Measurements from ENCODE around the gene CD2AP. TPM values are rescaled to one million over a fixed set of nuclear protein-coding genes. Genes with fewer than 3 reads are reported as not detected.
A peak's percentile ranks its signal among the peaks of the same experiment; 100 is the strongest.
"Not testable (repeated sequence)": the region's sequence is repeated elsewhere in the genome, so short reads cannot be mapped to it uniquely, and the experiment has no call there.

CD2AP gene
- polyA plus RNA-seq, 3 donors = 63.2 to 86.6 (median 68.6) TPM

DNA sequence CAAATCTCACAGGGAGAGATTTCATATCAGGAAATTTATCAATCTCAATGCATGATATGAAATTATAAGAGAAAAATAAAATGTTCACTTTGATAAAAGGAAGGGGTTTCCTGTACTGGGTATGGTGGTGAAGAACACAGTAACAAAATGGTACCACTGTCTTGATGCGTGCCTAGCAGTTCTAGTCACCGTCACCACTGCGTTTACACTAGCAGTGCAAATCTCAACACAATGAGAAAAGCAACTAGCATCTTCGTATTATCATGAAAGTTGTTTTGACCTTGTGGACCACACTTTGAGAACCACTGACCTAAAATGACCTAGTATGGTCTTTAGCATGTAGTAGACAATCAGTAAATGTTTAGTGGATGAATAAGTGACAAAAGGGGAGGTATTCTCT is 152.4 kb downstream of the CD2AP start:
- DNase-seq = no peak

DNA sequence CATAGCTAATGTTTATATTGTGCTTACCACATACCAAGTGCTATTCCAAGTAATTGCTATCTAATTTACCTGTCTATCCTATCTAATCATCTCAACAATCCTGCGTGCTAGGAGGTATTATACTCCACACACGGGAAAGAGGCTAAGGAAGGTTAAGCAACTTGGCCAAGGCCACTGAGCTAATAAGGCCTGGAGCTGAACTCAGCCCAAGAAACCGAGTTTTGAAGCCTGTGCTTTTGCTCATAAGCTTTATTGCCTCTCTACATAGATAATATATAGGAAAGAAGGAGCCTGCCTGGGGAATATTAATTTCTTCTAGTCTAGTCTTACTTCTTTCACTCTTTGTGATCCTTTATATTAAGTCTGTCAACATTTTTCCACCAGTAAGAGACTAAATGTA is 153.0 kb downstream of the CD2AP start:
- no peak for DNase-seq

DNA sequence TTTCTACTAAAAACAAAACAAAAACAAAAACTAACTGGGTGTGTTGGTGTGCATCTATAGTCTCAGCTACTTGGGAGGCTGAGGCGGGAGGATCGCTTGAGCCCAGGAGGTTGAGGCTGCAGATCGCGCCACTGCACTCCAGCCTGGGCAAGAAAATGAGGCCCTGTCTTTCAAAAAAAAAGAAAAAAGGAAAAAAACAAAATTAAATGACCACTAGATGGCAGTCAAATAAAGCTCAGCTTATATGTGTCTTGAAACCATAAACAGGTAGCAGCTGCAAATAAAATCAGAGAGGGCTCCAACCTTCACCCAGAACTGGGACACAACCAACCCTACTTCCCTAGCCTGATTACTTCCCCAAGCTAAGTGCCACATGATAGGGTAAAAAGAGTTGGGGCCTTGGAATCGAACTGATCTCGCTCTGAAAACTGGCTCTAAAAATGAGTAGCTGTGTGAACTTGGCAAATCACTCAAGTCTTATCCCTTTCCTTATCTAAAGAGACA is 153.7 kb downstream of the CD2AP start:
- DNase-seq = peak; percentile 43

DNA sequence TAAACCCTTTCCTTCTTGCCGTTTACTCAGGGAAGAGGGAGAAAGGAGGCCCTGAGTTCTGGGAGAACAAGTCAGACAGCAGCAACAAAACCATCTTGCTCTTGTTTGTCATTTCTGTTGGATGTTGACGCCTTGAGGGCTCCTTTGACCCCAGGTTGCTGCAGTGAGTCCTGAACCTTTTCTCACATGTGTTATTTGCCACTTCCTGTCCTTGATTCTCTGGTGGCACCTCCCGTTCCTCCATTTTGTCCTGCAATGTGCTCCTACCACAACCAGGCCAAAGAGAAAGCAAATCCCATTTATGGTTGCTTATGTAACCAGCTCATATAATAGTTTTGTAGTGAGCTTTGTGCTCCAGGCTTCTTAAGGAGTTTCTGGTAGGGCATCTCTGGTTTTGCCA is 154.2 kb downstream of the CD2AP start:
- no peak for DNase-seq

DNA sequence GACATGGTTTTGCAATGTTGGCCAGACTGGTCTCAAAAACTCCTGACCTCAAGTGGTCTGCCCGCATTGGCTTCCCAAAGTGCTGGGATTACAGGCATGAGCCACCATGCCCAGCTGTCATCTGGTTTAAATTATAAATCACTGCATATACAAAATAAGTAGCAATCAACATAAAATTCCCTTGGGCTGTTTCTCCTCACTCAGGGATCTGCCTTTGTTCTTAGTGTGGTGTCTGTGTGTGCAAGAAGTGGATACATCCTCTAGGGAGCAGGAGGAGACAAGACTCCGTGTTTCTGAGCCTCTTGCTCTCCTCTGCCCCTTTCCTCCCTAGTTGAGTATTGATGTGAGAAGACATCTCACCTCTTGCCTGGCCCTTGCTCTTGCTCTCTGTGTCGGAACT is 155.6 kb downstream of the CD2AP start:
- no peak for DNase-seq

DNA sequence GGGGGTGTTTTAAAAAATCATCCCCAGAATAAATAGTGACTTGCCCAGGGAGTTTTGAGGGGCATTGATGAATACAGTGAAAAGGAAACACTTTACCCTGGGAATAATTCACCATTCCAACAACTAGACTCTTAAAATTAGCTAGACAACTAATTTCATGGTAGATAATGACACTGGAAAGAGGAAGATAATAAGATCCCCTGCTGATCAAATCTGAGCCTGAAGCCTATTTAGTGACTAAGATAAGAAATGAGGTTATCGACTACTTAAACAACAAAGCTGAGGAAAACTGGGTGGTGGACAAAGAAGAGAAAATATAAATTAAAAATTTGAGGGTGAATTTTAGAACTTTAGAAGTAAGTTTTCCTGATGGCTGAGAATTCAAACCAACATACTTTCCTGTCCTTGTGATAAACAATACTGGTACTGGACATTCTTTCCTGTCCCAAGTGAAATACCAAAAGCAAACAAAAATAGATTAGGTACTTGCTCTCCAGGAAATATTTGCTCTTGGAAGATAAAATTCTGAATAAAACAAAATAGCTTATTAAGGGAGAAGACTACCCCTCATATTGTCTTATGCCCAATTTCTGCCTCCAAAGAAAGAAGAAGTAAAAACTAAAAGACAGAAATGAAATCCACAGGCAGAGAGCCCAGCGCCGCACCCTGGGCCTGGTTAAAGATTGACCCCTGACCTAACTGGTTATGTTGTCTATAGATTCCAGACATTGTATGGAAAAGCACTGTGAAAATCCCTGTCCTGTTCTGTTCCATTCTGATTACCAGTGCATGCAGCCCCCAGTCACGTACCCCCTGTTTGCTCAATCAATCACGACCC is 156.8 kb downstream of the CD2AP start:
- DNase-seq = no peak

DNA sequence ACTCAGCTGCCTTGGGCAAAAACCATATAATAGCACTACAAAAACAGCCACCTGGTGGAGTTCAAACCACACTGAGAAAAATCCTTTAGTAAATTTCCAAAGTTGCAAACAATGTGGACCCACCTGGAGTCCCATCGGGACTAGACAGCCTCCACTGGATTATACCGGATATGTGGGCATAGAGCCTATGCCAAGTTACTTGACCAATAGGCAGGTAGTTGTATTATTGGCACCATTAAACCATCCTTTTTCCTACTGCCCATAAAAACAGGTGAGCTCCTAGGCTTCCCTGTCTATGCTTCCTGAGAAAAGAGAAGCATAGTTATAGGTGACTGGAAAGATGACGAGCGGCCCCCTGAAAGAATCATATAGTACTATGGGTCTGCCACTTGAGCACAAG is 169.1 kb downstream of the CD2AP start:
- no peak for DNase-seq

DNA sequence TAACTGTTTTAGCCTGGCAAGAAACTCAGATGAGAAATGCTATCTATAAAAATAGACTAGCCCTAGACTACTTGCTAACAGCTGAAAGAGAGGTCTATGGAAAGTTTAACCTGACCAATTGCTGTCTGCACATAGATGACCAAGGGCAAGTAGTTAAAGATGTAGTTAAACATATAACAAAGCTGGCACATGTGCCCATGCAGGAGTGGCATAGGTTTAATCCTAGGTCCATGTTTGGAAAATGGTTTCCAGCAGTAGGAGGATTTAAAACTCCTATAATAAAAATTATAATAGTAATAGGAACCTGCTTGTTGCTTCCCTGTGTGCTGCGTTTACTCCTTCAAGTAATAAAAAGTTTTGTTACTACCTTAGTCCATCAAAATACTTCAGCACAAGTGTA is 169.6 kb downstream of the CD2AP start:
- no peak for DNase-seq

DNA sequence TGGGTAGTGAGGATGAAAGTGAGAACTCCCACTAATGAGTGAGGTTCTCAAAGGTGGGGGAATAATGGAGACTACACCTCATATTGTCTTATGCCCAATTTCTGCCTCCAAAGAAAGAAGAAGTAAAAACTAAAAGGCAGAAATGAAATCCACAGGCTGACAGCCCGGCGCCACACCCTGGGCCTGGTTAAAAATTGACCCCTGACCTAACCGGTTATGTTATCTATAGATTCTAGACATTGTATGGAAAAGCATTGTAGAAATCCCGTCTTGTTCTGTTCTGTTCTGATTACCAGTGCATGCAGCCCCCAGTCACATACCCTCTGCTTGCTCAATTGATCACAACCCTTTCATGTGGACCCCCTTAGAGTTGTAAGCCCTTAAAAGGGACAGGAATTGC is 170.0 kb downstream of the CD2AP start:
- DNase-seq = not testable (repeated sequence)

DNA sequence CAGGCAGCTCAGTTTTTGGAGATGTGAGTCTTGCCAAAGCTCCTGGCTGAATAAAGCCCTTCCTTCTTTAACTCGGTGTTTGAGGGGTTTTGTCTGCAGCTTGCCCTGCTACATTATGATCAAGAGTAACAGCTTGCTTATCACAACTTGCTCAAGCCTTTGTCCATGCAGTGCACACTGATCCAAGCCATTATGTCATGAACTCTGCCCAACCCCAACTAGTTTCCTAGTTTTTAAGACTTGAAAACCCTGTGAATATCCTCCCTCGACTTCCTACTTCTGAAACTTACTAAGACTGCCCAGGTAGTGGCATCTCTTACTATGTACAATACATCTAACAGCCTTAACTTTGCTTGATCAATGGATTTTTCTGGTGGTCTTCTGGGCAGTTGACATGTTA is 170.4 kb downstream of the CD2AP start:
- no peak for DNase-seq

DNA sequence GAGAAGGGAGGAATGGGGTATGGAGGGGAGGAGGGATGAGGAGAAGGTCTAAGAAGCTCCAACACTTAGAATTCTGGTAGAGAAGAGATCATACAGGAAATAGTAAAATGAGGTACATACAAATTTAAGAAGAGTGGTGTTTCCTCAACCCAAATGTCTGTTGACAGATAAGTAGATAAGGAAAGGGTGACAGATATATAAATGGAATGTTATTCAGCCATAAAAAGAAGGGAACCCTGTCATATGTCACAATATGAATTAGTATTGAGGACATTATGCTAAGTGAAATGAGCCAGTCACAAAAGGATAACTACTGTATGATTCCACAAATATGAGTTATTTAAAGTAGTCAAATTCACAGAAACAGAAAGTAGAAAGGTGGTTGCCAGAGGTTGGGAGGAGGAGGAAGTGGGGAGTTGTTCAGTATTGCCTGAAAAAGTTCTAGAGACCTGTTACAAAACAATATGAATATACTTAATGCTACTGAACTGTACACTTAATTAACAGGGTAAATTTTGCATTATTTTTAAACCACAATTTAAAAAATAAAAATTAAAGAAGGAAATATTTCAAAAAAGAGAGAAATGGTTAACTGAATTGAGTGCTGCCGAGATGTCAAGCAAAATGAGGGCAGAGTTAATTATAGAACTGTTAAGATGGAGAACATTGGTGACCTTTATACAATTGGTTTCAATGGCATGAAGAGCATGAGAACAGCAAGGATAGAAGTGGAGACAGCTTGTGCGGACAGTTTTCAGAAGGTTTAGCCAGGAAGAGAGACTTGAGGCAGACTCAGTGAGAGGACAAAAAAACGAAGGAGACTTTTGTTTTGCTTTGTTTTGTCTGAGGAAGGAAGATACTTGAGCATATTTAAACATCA is 173.2 kb downstream of the CD2AP start:
- no peak for DNase-seq

DNA sequence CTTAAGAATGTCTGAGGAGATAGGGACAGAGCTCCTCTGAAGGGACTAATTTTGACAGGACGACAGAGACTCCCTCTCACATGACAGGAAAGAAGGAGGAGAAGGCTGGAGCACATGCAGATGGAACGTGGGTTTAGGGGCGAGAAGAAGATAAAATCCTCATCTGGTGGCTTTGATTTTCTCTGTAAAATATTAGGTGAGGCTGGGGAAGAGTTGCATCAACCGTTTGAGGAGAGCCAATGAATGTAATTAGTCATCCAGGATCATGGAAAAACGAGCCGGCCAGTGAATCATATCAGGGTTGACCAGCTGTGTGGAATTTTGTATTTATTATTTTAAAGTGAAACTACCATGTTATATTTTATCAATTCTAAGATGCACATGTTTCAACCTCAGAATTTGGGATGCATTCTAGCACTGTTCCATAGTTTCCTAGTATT is 173.9 kb downstream of the CD2AP start:
- no peak for DNase-seq

DNA sequence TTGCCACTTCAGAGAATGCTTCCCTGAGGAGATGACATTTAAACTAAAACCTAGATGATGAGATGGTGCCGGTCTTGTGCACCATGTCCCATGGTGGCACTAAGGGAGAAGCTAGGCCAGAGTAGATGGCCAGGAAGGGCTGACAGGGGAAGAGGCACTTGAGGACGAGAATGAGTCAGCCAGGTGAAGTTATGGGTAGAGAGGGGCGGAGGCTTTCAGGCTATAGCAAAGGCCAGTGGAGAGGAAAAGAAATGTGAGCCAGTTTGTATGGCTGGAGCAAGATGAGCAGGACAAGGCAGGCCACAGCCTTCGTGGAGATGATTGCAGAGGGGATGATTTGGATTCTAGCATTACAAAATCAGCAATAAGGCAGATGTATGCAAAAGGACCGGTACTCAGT is 176.1 kb downstream of the CD2AP start:
- no peak for DNase-seq

DNA sequence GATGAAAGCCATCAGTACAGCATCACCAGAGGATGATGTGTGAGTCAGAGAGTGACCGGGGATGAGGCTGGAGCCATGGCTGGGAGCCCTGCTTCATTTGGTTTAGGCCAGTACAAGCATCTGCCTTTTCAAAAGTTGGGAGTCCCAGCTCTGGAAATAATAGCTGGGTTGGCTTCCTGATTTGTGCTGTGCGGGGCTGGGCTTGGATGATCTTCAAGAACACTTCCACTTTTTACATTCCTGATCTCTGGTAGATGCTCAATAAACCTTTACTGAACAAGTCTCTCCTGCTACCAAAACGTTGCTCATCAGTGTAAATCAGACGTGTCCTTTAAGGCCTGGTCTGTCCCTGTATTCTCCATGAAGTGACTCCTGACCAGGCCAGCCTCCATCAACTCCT is 176.7 kb downstream of the CD2AP start:
- no peak for DNase-seq

DNA sequence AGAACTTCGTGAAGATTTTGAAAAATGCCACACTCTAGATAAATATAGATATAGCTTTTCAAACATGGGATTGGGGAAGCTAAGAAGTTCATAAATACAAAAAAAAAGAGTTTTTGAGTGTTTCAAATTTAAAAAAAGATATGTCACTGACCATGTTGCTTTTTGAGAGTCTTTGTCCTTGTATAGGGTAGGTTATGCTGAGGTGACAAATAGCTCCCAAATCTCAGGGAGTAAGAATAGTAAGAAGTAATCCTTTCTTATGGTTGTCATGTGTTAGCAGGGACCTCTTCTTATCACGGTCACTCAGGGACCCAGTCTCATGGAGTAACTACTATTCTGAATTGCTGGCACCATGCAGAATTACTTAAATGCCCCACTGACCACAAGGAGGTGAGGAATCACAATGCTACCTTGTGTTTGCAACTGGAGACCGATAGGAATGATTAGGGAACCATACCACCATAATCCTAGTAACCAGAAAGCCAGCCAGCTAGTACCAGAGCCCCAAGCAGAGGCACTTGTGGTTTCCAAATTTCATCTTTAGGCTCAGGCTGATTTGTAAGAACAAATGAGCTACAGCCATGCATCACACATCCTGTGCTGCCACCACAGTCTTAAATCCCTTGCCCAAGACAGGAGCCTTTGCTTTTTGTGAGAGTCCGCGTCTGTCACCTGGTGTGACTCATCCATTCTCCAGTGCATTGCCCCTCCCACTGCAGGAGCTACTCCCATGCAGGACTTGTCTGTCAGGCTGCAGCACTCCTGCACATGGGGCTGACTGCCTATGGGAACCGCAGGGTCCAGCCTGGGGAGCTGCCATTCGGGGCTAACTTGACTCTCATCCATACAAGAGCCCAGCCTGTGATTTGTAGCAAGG is 178.4 kb downstream of the CD2AP start:
- no peak for DNase-seq

DNA sequence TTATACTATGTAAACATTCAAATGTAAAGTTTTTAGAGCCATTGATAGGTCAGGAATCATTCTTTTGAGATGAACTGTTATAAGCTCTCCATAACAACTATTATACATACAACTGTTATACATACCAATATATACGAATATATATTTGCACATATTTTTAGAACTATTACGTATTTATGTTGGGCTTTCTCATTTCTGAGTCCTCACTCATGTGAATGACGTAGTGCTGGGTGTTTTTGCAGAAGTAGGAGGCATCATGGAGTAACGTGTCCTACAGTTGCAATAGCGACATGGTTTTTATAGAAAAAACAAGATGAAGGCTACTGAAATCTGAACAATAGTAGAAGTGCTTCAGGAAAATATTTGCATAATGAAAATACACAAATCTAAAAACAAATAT is 184.4 kb downstream of the CD2AP start:
- no peak for DNase-seq

DNA sequence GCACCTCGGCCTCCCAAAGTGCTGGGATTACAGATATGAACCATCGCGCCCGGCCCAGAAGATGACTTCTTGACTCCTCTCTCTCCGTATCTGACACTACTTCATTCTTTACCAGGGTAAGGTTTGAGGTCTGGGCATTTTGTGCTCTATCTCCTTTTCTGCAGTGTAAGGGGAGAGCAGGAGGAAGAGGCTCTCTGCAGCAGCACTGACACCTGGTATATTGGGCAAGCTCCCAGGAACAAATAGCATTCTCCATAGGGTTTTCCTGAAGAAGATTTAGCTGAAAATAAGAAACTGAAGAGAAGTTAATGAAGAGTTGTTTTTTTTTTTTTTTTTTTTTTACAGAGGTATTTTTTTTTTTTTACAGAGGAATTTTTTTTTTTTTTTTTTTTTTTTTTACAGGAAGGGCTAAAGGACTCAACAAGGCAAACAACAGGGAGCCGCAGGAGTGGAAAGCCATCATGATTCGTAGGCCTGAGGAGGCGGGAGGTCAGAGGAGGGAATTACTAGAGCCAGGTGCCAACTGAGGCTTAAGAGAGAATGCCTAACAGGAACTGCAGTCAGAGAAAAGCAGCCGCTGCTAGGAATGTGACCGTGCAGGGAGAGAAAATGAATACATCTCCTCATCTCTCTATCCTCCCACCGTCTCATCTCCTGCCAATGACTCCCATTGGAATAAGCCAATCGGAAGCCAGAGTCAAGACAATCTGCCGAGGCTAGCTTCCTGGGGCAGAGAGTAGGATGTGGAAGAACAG is 186.1 kb downstream of the CD2AP start:
- no peak for DNase-seq

DNA sequence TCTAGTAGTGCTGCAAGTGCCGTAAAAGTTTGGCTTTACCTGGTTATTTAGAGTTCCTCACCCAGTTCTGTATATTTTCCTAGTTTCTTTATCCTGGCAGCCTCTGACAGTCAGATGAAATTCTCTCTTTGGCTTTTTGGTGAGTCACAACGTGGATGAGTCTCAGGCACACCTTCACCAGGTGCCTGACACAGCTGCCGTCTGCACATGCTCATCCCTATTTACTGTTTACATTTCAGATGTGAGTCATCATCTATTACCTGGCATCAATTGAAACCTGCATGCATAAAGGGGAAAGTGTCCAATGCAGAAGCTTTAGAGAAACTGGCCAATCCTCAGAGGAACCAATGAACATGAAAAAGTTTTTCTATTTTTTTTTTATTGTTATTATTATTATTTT is 187.5 kb downstream of the CD2AP start:
- no peak for DNase-seq

DNA sequence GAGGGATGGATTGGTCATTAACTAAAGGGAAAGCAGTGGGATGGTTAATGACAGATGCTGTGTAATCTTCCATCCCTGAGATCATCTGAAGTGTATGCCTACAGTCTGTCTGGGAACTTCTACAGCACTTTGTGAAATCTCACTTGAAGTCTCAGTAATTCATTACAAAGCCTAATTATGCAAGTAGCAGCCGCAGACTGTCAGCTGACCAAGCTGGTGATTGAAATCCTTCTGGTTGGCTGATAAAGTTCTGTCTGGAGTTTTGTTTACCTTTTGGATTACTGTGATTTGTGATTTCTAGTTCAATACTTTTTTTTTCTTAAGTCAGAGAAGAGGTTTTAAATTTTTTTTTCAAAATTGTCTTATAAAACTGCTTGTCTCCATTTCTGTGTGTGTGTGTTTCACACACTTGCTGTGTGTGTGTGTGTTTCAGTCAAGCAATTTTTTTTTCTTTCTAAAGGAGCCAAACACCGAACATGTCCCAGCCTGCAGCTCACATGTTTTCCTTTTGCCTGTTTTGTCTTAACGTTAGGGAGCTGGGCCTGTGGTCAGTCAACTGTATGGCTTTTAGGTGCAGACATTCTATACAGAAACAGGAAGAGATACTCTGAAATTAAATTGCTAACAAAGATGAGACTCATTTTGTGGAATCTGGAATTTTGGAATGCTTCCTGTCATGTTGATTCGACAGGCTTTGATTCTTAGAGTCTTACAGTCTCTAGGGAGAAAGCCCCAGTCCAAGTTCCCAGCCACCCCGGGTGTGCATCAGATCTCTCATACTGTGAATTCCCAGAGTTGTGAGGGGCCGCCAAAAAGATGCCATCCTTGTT is 192.3 kb downstream of the CD2AP start:
- peak; percentile 42 for DNase-seq

DNA sequence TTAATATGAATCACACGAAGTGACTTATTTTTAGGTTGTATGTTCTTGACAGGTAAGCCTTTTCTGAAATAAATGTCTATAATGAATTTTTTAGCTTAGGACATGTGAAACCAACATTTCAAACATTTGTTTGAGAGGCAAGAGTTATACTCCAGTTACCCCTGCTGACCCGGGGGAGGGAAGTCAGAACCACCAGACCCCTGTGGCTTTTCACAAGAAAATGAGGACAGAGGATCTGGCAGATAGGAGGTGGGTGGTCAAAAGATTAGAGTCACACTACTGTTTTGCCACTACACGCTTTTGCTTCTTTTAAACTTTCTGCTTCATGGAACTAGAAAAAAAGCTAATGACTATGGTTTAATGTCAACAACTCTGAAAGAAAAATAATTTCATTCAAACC is 193.3 kb downstream of the CD2AP start:
- DNase-seq = no peak

Data from renal pelvis (tissue), 4 donors.